Activated CD8-positive, alpha-beta memory T cell treated with anti-CD3 and anti-CD28 coated beads, Interleukin-2, amount 50 U/mL, for 24 hours (primary cell): Measurements from ENCODE around the gene ZNF319.

Source experiments
- DNase-seq: peaks from one replicate; pipeline ENCODE4 v3.0.0-alpha.2; 2020; ENCODE audit errors: extremely low read depth

ZNF319 gene

GRCh38 chr16:58037365-58038057 is 37.0 kb upstream of the ZNF319 start:
- no peak for DNase-seq

- DNase-seq = no peak
These were observed 36.5 kb upstream of the ZNF319 start for GRCh38 chr16:58036943-58037342.

- DNase-seq = no peak
These were observed 35.1 kb upstream of the ZNF319 start for GRCh38 chr16:58035356-58036170.

- DNase-seq = no peak
These were observed 34.3 kb upstream of the ZNF319 start for GRCh38 chr16:58034774-58035173.

GRCh38 chr16:58034128-58034685 is 33.7 kb upstream of the ZNF319 start:
- no peak for DNase-seq

GRCh38 chr16:58032710-58033293 is 32.3 kb upstream of the ZNF319 start:
- DNase-seq = no peak

GRCh38 chr16:58031016-58031800 is 30.7 kb upstream of the ZNF319 start:
- DNase-seq = no peak

- no peak for DNase-seq
These were observed 29.8 kb upstream of the ZNF319 start for GRCh38 chr16:58030136-58030840.

- no peak for DNase-seq
These were observed 28.9 kb upstream of the ZNF319 start for GRCh38 chr16:58029410-58029809.

- no peak for DNase-seq
These were observed 28.1 kb upstream of the ZNF319 start for GRCh38 chr16:58028541-58029070.

- no peak for DNase-seq
These were observed 27.5 kb upstream of the ZNF319 start for GRCh38 chr16:58027916-58028455.

- no peak for DNase-seq
These were observed 26.9 kb upstream of the ZNF319 start for GRCh38 chr16:58027161-58027915.

- DNase-seq = no peak
These were observed 26.3 kb upstream of the ZNF319 start for GRCh38 chr16:58026705-58027160.

GRCh38 chr16:58026139-58026704 is 25.8 kb upstream of the ZNF319 start:
- no peak for DNase-seq

GRCh38 chr16:58025351-58026138 is 25.1 kb upstream of the ZNF319 start, which contains the start of gene MMP15:
TSS of gene MMP15 (plus strand) at chr16:58025754. CDS start at chr16:58026351, 597 bp downstream.
- peak; percentile 14 for DNase-seq

- no peak for DNase-seq
These were observed 24.2 kb upstream of the ZNF319 start for GRCh38 chr16:58024486-58025350.

GRCh38 chr16:58022601-58023371 is 22.3 kb upstream of the ZNF319 start:
- no peak for DNase-seq
